Liver (tissue), 3 donors: ENCODE results near the gene COPS8.

Source experiments
- CTCF ChIP-seq: fragments of 150-350 bp; IDR thresholded peaks from 2 replicates; pipeline ENCODE4 v1.5.1; 2017; ENCODE audit warnings: improper control_type of control experiment, low read depth, low read length; ENCODE audit not compliant: missing input control
- TAF1 ChIP-seq: conservative IDR thresholded peaks from 2 replicates; pipeline ENCODE4 v1.6.1; 2016; ENCODE audit warnings: antibody characterized with exemption, mild to moderate bottlenecking
- donor health status: healthy.
- donor health status: healthy.

GRCh38 chr2:237073552-237073951, 12.1 kb upstream of the COPS8 start:
- TF ChIP-seq TAF1: no peak
- no peak for TF ChIP-seq CTCF
